ENCODE results near the gene IGF2BP2.

IGF2BP2 gene

DNA sequence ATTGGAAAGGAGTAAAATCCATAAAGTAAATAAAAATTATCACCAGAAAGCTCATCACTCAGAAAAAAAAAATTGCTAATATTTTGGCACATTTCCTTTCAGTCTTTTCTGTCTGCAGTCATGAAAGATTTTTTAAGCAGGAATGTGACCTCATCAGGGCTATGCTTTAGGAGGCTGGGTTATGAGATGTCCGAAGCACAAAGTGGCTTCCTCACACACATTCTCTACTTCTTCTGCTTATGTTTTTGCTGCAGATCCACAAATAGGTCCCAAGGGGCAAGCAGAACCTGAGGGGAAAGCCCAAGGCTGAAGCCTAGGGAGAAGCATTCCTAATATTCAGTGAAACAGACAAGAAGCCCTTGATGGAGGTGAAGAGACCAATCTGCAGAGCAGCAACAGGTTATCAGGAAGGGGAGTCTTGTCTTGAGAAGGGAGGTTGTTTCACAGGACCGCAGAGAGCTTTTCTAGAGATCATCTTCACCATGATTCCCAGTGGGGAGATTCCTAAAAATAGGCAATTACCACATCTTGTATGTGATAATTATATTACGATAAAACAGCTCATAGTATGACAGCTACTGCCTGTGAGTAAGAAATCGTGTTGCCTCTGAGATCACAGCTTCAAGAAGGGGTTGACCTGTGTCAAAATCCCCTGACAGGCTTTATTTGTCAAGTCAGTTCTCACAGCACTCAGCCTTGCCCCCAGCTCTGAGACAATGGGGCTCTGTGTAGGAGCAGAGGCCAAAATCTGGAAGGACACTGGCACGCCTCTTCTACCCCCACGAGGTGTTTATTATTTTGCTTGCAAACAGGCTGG lies 60.5 kb downstream of the IGF2BP2 start:
- no peak for DNase-seq

DNA sequence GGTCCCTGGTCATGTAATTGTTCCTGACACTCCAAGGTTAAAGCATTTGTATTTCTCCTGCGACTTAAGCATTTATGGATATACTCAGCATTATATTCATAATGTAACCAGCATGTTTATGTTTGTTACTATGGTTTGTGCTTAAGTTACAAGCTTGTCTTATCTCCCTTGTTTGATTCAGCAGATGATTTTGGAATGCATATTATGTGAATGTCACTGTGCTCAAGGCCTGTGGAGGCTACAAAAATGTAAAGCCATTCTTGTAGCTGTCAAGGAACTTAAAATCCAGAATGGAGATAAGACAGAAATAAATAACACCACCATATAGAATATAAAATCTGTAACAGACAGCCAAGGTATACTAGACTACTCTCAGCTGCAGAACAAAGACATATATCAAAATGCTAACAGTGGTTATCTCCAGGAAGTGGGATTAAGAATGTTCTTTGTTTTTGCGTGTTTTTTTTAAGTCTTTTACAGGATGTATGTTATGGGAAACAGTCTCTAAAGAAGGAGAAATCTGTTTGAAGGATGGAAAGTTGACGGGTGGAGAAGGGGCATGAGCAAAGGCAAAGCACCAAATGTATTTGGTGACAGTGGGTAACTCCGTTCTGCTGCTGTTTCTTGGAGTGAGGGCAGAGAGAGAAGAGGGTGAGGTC lies 61.4 kb downstream of the IGF2BP2 start:
- no peak for DNase-seq

GRCh38 chr3:185760550-185760949 lies 64.3 kb downstream of the IGF2BP2 start:
- no peak for DNase-seq

- DNase-seq, result no peak
Observed at GRCh38 chr3:185760088-185760487, 64.8 kb downstream of the IGF2BP2 start.

GRCh38 chr3:185759512-185759911 lies 65.3 kb downstream of the IGF2BP2 start:
- DNase-seq, result no peak

DNA sequence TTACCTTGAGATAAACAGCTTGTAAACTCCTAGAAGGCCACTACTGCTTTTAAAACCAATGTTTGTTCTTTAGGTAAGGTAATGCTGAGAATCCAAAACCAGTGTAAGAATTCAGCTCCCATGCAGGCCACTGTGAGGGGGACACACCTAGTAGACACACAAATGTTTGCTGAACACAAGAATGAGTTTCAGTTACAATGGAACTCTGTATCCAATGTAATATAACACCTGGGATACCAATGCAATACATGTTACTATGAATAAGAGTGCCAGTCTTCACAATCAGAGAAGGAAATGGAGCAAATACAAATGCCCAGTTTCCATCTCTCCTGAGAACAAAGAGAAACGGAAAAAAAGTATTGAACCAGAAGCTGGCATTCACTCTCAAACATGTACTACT lies 65.9 kb downstream of the IGF2BP2 start:
- DNase-seq, result no peak

DNA sequence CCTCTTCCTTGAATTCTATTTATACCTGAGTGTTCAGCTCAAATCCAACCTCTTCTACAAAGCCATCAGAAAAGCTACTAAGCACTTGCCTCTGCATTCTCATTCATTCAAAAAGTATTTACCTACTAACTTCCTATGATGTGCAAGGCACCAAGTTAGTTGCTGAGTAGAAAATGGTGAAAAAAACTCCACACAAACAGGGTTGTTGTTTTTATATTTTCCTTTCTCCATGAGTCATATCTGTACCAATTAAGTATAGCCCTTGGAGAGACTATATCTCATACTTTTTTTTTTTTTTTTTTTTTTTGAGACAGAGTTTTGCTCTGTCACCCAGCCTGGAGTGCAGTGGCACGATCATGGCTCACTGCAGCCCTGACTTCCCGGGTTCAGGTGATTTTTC lies 67.7 kb downstream of the IGF2BP2 start:
- no peak for DNase-seq

DNA sequence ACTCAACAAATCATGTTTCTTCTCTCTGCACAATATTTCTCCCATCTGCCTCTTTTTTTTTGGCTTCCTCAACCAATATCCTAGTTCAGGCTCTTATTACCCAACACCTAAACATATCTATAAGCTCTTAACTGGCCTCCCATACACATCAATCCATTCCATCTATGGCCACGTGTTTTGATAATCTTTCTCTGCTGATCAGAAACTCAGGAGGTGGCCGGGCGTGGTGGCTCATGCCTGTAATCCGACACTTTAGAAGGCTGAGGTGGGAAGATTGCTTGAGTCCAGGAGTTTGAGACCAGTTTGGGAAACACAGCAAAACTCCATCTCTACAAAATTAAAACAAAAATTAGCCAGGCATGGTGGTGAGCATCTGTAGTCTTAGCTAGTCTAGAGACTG lies 68.4 kb downstream of the IGF2BP2 start:
- no peak for DNase-seq

DNA sequence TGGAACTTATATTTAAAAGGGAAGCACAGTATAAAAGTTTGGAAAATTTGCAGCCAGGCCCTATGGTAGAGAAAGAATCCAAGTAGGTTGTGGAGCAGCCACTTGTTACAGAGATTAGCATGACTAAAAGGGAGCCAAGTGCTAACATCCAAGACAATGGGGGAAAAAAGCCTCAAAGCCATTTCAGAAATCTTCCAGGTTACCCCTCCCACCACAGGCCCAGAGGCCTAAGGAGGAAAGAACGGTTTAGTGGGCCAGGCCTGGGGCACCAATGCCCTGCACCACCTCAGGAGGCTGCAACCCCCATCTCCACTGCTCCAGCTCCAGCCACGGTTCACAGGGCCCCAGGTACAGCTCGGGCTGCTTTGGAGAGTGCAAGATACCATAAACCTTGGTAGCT lies 69.9 kb downstream of the IGF2BP2 start:
- DNase-seq, result no peak

DNA sequence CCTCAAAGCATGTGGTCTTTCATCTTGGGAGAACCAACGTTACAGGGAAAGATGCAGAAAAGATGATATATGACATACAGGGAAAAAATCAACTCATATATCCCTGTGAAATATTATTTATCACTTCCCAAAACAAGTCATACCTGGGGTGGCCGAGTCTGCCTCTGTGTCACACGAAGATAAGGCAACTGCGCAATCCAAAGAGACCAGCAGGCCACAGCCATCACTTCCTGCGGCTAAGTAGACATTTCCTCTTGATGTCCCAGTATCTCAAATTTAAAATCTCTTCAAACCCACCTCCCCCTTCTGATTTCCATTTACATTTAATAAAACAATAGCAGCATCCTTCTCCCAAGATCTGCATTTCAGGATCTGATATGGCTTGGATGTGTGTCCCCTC lies 71.5 kb downstream of the IGF2BP2 start:
- DNase-seq, result no peak

- no peak for DNase-seq
Observed at GRCh38 chr3:185750702-185751101, 74.1 kb downstream of the IGF2BP2 start.

DNA sequence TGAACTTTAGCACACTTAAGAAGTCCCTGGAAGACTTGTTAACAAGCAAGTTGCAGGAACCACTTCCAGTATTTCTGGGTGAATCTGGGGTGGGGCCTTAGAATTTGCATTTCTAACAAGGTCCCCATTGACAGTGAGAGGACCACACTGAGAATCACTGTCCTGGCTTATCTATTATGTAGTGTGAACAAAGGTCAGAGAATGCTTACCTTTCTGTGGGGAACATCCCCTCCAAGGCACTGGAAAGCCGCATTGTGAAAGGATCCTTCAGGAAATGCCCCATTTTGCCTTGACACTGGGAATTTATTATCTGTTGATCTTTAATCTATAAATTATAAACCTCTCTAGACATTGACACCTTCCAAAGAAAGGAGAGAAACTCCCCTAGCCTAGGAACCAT lies 74.8 kb downstream of the IGF2BP2 start:
- DNase-seq, result no peak

DNA sequence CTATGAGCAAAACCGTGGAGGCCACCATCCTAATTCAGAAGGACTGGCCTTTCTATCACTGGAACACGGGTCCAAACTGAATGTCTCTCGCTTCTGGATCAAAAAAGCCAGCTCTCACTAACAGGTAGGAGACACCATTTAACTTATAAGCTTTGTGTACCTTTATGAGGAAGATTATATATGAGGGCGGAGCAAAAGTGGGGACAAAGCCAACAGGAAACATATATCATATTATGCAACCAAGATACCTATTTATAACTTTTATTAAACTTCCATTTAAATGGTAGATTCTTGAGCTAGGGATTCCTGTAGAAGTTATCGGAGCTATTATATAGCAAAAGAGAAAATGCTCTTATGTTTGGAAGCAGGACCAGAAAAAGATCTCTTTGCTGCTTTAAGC lies 78.4 kb downstream of the IGF2BP2 start:
- DNase-seq, result no peak

GRCh38 chr3:185744997-185745843 lies 79.6 kb downstream of the IGF2BP2 start:
- no peak for DNase-seq

DNA sequence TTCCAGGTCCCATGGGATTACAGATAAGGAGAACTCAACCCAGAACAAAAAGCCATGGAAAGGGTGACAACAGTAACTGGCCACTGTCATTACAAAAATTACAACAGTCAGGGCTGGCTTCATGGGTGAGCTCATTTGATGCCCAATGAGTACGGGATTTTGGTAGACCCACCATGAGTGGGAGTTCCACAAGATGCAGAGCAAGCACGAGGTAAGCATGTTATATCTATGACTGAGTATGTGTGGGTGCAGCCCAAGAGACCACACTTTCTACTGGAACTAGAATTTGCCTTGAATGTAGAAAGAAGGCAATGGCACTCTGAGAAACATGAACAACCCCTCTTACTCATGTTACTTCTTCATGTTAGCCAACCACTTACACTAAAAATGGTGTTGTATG lies 83.3 kb downstream of the IGF2BP2 start:
- no peak for DNase-seq

DNA sequence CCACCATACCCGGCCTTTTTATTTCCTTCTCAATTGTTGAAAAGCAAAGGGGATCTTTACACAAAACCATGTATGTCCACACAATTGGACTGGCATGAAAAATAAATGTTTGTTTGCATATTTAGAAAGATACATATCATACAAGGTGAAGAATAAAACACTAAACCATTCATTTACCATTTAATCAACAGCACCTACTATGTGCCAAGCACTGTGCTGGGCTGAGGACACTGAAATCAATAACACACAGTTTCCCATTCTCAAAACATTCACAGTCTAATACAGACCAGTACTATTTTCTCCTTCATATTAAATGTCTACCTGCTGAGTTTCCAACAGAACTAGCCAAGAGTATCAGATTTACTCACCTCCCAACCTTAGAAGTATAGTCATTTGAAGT lies 84.7 kb downstream of the IGF2BP2 start:
- no peak for DNase-seq

DNA sequence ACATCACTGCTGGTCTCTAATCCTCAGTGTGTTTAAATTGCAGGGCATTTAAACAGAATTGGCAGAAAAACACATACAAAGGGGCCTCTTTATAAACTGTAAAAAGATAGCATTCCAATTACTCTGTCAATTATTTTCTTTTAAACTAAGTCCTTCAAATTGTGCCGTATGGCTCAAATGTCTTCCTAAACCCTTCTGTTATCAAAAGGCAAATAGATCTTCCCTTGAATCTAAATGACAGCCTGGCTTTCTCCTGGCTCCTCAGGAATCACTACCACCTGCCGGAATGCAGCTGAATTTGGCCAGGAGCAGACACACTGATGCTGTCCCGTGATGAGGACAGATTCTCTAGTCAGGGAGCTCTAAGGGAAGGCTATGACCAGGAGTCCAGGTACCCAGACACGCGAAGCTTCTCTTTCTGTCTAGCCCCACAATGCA lies 85.6 kb downstream of the IGF2BP2 start:
- no peak for DNase-seq

DNA sequence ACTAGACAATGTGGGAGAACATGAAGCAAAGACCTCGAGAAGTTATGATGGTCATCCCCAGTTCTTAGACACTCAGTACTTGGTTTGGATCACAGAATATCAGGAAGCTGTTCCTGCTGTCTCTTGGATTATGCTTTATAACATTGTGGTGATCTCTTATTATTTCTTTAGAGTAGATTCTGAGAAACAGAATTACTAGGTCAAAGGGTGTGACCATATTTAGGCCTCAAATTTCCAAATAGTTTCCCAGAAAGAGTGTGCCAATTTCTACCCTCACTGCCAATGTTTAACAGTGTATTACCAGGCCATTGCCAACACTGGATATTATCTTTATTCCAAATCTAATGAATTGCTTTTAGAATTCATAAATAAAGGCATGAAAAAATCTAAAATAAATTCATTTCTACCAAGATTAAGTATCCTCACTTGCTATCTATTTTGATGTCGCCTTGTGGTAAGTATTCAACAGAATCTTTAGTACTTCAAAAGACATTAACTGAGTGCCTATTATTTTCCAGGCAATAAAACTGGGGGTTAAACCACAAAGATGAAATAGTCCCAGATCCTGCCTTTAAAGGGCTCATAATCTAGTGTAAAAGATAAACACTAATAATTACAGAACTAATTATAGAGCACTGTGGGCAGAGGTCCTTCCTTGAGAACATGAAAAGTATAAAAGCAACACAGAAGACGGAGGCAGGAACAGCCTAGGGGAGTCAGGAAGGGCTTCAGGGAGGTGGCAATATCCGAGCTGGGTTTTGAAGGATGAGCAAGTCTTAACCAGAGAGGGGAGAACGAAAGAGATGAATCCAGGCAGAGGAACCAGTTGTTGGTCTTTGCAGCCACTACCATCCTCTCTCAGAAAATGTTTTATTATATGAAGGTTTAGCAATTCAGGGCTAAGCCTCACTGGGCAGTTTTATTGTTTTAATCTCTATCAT lies 86.8 kb downstream of the IGF2BP2 start:
- no peak for DNase-seq

GRCh38 chr3:185737020-185737419 lies 87.8 kb downstream of the IGF2BP2 start:
- no peak for DNase-seq

DNA sequence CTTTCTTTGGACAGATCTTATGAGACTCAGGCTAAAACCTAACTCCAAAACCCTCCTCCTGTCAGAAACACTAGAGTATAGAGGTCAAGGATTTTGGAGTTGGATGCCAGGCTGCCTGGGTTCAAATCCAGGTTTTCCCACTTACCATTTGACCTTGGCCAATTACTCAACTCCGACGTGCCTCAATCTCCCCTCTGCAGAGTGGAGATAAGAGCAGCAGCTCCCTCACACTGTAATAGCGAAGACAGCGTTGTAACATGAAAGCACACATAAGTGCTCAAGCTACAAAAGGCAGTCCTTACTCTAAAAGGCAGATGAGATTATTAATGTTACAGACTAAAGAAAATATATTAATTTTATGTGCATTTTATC lies 90.1 kb downstream of the IGF2BP2 start:
- no peak for DNase-seq

DNA sequence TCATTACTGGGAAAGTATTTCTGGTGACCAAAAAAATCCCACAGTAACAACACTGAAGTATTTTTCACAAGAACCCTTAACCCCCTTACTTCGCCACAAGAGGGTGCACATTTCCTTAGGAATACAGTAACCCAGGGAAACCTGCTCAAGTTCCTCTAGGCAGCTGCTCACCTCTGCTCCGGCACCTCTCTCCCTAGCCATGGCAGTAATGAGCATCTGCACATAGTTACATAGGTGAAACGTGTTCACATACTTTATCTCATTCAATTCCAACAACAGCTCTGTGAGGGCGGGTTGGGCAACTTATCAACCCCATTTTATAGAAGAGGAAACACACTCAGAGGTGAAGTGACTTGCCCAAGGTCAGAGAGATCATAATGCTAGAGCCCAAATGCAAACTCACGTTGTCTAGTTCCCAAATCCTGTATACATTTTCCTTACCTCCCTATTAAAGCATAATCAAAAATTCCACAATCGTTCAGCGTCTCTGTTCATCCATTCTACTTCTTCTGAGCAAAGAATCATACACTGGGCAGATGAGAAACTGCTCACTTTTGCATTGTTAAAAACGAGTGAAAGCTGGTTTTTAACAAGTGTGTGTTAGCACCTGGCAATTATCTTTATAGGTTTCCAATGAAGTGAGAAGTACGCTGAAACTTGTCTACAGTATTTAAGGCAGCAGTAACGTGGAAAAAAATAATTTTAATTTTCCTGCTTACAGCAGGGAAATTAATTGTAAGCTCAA lies 90.7 kb downstream of the IGF2BP2 start:
- no peak for DNase-seq

DNA sequence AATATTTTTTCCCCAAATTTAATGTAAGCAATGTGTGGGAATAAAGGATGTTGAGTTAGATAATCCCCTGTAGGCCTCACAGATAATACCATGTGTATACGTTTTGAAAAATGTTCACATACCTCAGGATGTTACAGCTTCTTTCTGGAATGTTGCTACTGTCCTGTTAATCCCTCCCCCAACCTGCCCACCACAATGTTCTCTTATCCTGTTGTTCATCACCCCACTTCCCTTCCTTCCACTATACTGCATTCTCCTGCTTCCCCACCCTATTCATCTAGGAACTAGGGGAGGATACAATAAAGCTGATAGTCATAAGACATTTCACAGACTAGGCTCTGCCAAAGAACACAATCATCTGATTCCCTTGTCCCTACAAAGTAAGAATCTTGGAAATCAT lies 92.1 kb downstream of the IGF2BP2 start:
- no peak for DNase-seq
